Right renal pelvis (tissue), 4 donors: ENCODE data around the gene ERAL1. TPM values are rescaled to one million over a fixed set of nuclear protein-coding genes. Genes with fewer than 3 reads are reported as not detected.
A peak's percentile ranks its signal among the peaks of the same experiment; 100 is the strongest.
"Not testable (repeated sequence)": the region's sequence is repeated elsewhere in the genome, so short reads cannot be mapped to it uniquely, and the experiment has no call there.

ENCODE experiments used
- DNase-seq, 4 donors: peaks; one replicate each; pipeline ENCODE4 v3.0.0-alpha.2; 2013; ENCODE audit warnings: low read depth in 4 of 4, low spot score in 3 of 4, missing footprints in 1 of 4
- polyA plus RNA-seq, 4 donors: library from polyadenylated mRNA; unstranded; fragments of 120-200 nt; gene quantifications; one replicate each; pipeline ENCODE4 v1.2.1, GENCODE V29; 2013; ENCODE audit not compliant: insufficient read length in 4 of 4

ERAL1 gene
- 10 to 100 TPM; 63.6 to 72.1 (median 70.8) TPM for polyA plus RNA-seq

GRCh38 chr17:28854457-28855335 lies at the start of gene ERAL1:
Gene ERAL1 (plus strand): TSS chr17:28855016. CDS start chr17:28855035, 19 bp downstream.
- DNase-seq, result peak; percentile 72 to 81 (median 74)

- DNase-seq, result no peak
Measured at GRCh38 chr17:28807925-28808634, 46.7 kb upstream of the ERAL1 start.

- no peak for DNase-seq
Measured at GRCh38 chr17:28810437-28810836, 44.4 kb upstream of the ERAL1 start.

GRCh38 chr17:28811651-28812090 lies 43.1 kb upstream of the ERAL1 start:
- peak in 2 of 4 donors; percentile 15 to 25 for DNase-seq

GRCh38 chr17:28812091-28812747 lies 42.6 kb upstream of the ERAL1 start:
- DNase-seq, result peak; percentile 86 to 95 (median 91)

DNA sequence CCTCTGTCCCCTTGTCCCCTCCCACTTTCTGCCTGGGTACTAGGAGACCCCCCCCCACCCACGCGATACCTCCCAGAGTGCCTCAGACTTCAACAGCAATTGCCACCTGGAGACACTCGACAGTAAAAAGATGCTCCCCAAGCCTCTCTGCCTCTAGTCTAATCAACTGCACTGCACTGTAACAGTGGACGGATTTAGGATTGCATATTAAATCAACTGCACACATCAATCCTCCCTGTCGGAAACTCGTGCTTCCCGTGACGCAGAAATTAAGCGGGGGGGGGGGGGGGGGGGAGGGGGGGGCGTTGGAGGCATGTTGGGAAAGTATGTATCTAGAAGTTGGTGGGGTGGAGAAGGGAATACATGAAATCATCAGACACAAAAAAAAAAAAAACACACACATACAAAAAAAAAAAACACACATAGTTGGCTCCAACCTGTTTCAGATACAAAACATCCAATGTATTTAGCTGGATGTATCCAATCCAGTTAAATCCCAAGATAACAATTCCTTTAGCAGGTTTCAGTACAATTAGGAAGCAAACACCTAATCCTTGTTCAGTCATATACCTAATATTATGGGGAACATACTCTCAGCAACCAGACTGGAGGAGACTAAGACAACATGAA lies 42.0 kb upstream of the ERAL1 start:
- peak in 2 of 4 donors; percentile 60 to 67 for DNase-seq

DNA sequence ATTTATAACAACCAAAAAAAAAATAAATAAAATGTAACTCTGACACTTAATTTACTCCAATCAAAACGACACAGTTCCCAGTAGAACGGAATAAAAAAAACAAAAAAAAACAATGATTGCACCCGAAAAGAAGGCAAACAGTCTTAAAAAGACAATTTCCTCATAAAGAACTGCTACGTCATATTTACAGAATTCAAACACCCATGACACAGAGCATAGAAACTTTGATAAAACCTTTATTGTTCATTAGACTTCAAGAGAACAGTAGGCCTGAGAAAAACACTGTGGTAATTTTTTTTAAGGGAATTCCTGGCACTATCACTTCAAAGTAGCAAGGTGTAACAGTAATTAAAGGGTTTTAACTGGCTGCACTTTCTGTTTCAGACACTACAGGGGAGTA lies 38.3 kb upstream of the ERAL1 start:
- no peak for DNase-seq

- DNase-seq, result no peak
Measured at GRCh38 chr17:28818819-28819221, 36.0 kb upstream of the ERAL1 start.

GRCh38 chr17:28819582-28819981 lies 35.2 kb upstream of the ERAL1 start:
- DNase-seq, result no peak

- DNase-seq, result no peak
Measured at GRCh38 chr17:28827672-28828071, 27.1 kb upstream of the ERAL1 start.

DNA sequence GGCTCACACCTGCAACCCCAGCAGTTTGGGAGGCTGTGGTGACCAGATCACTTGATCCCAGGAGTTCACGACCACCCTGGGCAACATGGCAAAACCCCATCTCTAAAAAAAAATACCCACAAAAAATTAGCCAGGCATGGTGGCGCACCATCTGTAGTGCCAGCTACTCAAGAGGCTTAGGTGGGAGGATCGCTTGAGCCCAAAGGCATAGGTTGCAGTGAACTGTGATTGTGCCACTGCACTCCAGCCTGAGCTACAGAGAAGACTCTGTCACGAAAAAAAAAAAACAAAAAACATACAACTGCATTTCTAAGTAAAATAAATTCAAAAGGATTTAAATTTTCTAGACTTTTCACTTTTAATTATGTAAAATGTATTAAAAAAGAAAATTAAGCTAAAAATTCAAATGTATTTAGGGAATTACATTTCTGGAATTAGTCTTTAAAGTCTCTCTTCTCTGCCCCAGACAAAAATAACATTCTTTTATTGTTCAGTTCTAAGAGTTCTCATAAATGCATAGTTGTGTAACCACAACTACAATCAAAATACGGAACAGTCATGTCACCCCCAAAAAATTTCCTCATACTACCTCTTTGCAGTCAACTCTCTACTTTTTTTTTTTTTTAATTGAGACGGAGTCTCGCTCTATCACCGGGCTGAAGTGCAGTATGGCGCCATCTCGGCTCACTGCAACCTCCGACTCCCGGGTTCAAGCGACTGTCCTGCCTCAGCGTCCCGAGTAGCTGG lies 26.3 kb upstream of the ERAL1 start:
- no peak for DNase-seq

DNA sequence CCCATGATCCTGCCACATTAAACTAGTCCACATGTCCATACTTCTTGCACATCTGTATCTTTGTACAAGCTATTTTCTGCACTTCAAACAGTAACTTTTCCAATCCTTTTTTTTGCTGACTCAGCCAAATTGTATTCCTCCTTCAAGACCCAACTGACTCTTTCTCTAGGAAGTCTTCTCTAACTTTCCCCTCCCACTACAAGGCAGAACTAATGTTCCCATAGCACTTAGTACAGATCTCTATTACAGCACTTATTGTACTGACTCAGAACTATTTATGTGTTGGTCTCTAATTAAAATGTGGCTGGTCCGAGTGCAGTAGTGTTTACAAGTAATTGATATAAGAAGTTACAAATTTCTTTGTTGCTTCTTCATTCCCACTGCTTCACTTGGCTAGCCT lies 20.4 kb upstream of the ERAL1 start:
- DNase-seq, result no peak

GRCh38 chr17:28836541-28836940 lies 18.3 kb upstream of the ERAL1 start:
- not testable (repeated sequence) for DNase-seq

DNA sequence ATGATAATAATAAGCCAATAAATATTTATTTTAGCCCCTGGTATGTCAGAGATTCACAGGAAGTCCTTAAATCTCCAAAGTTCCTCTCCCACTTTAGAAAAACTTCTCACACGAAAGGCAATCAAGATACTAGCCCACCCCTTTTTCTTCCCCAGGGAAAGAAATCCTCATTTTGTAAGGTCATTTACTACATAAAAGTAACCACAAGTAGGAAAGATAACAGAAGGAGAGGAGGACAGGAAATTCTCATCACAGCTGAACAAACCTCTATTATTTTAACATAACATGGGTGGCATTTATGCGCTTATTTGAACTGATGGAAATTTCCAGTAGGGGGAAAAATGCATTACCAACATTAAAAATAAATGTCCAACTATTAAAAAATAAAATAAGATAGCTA lies 15.6 kb upstream of the ERAL1 start:
- DNase-seq, result no peak

- peak in 1 of 4 donors; percentile 7 for DNase-seq
Measured at GRCh38 chr17:28841901-28842281, 12.9 kb upstream of the ERAL1 start.

GRCh38 chr17:28842282-28843012 lies 12.4 kb upstream of the ERAL1 start, which contains the start of gene FAM222B:
Gene FAM222B (minus strand): TSS chr17:28842790. CDS start chr17:28766667, 76,123 bp downstream.
- peak; percentile 69 to 77 (median 73) for DNase-seq

DNA sequence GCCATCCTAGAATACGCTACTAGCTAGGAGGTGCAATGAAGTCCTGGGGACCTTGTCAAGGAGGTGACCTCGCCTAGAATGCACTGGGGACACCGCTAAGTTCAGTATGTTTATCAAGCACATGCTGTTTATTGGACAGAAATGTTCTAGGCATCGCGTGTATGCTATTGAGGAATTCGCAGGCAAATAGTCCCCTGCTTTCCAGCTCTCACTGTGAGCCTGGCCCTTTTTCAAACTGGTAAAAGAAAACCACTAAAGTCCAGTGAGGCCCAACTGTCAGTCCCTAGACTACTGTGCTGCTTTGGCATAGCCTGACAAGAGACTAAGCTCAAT lies 11.0 kb upstream of the ERAL1 start:
- DNase-seq, result no peak

- DNase-seq, result no peak
Measured at GRCh38 chr17:28846231-28846630, 8.6 kb upstream of the ERAL1 start.

DNA sequence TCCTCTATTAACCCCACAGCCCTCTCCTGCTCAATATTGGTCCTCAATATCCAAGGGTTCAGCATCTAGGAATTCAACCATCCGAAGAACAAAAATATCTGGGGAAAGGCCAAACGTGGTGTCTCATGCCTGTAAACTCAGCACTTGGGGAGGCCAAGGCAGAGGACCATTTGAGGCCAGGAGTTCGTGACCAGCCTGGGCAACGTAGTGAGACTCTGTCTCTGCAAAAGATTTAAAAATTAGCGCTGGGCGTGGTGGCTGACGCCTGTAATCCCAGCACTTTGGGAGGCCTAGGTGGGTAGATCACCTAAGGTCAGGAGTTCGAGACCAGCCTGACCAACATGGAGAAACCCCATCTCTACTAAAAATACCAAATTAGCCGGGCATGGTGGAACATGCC lies 8.1 kb upstream of the ERAL1 start:
- DNase-seq, result not testable (repeated sequence)
